Stimulated activated effector memory CD8-positive, alpha-beta T cell treated with anti-CD3 and anti-CD28 coated beads, Interleukin-12 subunit alpha, Interleukin-12 subunit beta, amount 100 ng/mL, for 72 hours (primary cell): ENCODE measurements around the gene SHFL.
A peak's percentile ranks its signal among the peaks of the same experiment; 100 is the strongest.

Experiments used
- ATAC-seq: fragments of 150-1000 bp; cut with Tn5 transposase; 2 replicates; pipeline ENCODE4 v1.10.0; 2021
- DNase-seq, 2 donors: peaks; one replicate each; pipeline ENCODE4 v3.0.0; 2021 to 2022; ENCODE audit warnings: low spot score in 2 of 2
- H3K27ac Mint-ChIP-seq: one replicate; pipeline ENCODE4 v1.8.0; 2022; ENCODE audit warnings: mild to moderate bottlenecking, mixed read lengths
- H3K36me3 Mint-ChIP-seq: one replicate; pipeline ENCODE4 v1.8.0; 2022; ENCODE audit warnings: mild to moderate bottlenecking, mixed read lengths
- H3K4me1 Mint-ChIP-seq: one replicate; pipeline ENCODE4 v1.8.0; 2022; ENCODE audit warnings: mixed read lengths
- H3K4me3 Mint-ChIP-seq: one replicate; pipeline ENCODE4 v1.8.0; 2022; ENCODE audit warnings: mild to moderate bottlenecking, mixed read lengths
- H3K9me3 Mint-ChIP-seq: one replicate; pipeline ENCODE4 v1.8.0; 2022; ENCODE audit warnings: mixed read lengths

Gene SHFL

GRCh38 chr19:10126213-10126639 is 40.1 kb downstream of the SHFL start:
- DNase-seq (no peak), ATAC-seq (no peak)
- no peak overlapping the region for H3K27ac Mint-ChIP-seq
- H3K36me3 Mint-ChIP-seq = peaks cover 72% of the 10 kb centered on the region
- no peaks in the 10 kb centered on the region for H3K4me1 Mint-ChIP-seq
- no peak overlapping the region for H3K4me3 Mint-ChIP-seq
- no peaks in the 10 kb centered on the region for H3K9me3 Mint-ChIP-seq

- Mint-ChIP-seq H3K4me1 (no peaks in the 10 kb centered on the region), H3K36me3 (peaks cover 94% of the 10 kb centered on the region), H3K4me3 (no peak overlapping the region), H3K9me3 (no peaks in the 10 kb centered on the region), H3K27ac (peak overlapping the region; percentile 69)
- ATAC-seq (no peak), DNase-seq (no peak)
Observed at GRCh38 chr19:10132905-10133304, 46.8 kb downstream of the SHFL start.

DNA sequence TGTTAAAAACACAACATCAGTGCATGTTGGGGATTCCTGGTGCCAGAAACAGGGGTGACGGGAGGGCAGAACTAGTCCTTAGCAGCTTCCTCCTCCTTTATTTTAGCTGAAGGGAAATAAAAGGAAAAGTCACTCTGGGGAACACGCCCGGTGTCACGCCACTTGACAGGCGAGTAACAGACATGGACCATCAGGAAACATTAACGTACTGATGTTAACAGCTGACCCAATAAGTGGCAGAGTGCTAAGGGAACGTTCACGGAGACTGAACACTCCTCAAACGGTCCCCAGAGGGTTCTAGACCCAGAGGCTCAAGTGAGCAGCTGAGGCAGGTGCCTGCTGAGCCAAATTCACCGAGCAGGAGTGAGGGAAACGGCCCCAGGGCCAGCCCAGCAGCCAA is 47.5 kb downstream of the SHFL start:
- no peak overlapping the region for H3K4me3 Mint-ChIP-seq
- H3K27ac Mint-ChIP-seq = no peak overlapping the region
- H3K36me3 Mint-ChIP-seq = peaks cover 95% of the 10 kb centered on the region
- ATAC-seq (no peak), DNase-seq (no peak)
- H3K9me3 Mint-ChIP-seq = no peaks in the 10 kb centered on the region
- H3K4me1 Mint-ChIP-seq = no peaks in the 10 kb centered on the region

DNA sequence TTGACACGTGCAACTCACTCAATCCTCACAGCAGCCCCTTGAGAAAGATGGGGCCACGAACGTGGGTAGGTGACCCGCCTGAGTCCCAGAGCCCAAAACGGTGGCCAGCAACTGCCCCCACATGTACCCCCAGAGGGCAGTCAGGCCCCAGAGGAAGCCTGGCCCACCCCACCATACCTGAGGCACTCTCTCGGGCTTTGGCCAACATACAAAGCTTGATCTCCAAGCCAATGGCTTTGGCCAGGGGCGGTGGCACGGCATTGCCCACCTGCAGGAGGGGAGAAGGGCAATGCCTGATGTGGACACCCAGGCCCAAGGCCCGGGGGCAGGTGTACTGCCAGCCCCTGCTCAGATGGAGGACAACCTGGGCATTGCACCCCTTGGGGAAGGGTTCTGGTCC is 47.9 kb downstream of the SHFL start:
- Mint-ChIP-seq H3K36me3 (peaks cover 99% of the 10 kb centered on the region), H3K4me3 (no peak overlapping the region), H3K9me3 (no peaks in the 10 kb centered on the region), H3K4me1 (no peaks in the 10 kb centered on the region), H3K27ac (no peak overlapping the region)
- no peak for DNase-seq
- no peak for ATAC-seq

- Mint-ChIP-seq H3K9me3 (no peaks in the 10 kb centered on the region), H3K4me3 (no peak overlapping the region), H3K4me1 (no peaks in the 10 kb centered on the region), H3K36me3 (peaks cover 100% of the 10 kb centered on the region), H3K27ac (no peak overlapping the region)
- no peak for ATAC-seq
- no peak for DNase-seq
Observed at GRCh38 chr19:10135551-10136334, 49.6 kb downstream of the SHFL start.

GRCh38 chr19:10136936-10137335 is 50.8 kb downstream of the SHFL start:
- H3K27ac Mint-ChIP-seq = peak overlapping the region; percentile 85

DNA sequence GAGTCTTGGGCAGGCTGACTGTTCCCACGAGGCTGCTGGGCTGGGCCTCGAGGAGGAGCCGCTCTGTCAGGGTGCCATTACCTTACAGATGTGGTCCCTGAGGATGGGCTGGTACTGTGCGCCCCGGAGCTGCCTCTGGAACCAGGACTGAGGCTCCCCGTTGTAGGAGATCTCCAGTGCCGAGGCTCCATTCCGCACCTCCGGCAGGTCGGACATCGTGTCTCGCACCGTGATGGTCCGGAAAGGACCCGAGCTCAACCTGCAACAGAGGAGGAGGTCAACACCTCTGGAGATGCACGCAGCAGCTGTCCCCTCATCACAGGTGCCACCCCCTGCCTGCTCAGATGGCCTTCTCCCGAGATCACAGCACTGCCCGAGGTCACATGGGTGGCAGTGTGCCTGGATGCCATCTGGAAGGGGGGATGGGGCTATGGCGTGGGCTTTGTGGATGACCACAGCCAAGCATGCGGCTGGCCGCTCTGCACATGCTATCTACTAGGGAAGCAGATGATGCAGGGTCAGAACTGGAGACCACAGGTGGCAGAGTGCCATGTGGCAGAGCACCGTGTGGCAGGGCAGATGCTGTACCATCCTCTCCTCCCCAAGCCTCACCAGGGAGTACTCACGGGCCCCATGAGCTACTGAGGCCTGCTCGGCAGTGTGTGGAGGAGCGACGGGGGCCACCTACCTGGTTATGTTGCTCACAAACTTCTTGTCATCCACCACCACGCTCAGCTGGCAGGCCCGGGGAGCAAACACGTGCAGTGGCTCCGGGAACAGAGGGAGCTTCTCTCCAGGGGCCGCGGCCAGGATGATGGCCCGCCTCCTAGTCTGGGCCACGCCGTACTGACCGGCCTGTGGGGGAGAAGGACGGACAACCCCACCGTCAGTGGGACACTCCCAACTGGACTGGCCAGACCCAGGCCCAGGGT is 51.9 kb downstream of the SHFL start:
- no peak for ATAC-seq
- no peak overlapping the region for H3K27ac Mint-ChIP-seq
- H3K9me3 Mint-ChIP-seq = no peaks in the 10 kb centered on the region
- DNase-seq = no peak
- H3K4me1 Mint-ChIP-seq = peaks cover 5% of the 10 kb centered on the region
- peaks cover 100% of the 10 kb centered on the region for H3K36me3 Mint-ChIP-seq
- H3K4me3 Mint-ChIP-seq = no peak overlapping the region

More at GRCh38 chr19:10136936-10137335, 50.8 kb downstream of the SHFL start:
- Mint-ChIP-seq H3K4me1 (no peaks in the 10 kb centered on the region), H3K9me3 (no peaks in the 10 kb centered on the region), H3K4me3 (no peak overlapping the region), H3K36me3 (peaks cover 100% of the 10 kb centered on the region)
- ATAC-seq = no peak
- no peak for DNase-seq

- H3K9me3 Mint-ChIP-seq = no peaks in the 10 kb centered on the region
- peak overlapping the region; percentile 58 for H3K27ac Mint-ChIP-seq
- H3K4me1 Mint-ChIP-seq = peaks cover 6% of the 10 kb centered on the region
- ATAC-seq (no peak), DNase-seq (no peak)
- no peak overlapping the region for H3K4me3 Mint-ChIP-seq
- peaks cover 100% of the 10 kb centered on the region for H3K36me3 Mint-ChIP-seq
Observed at GRCh38 chr19:10138879-10139795, 53.0 kb downstream of the SHFL start.

- H3K9me3 Mint-ChIP-seq = no peaks in the 10 kb centered on the region
- peaks cover 6% of the 10 kb centered on the region for H3K4me1 Mint-ChIP-seq
- peak overlapping the region; percentile 58 for H3K27ac Mint-ChIP-seq
- H3K4me3 Mint-ChIP-seq = no peak overlapping the region
- peaks cover 100% of the 10 kb centered on the region for H3K36me3 Mint-ChIP-seq
- DNase-seq (no peak), ATAC-seq (no peak)
Observed at GRCh38 chr19:10139952-10140351, 53.8 kb downstream of the SHFL start.

DNA sequence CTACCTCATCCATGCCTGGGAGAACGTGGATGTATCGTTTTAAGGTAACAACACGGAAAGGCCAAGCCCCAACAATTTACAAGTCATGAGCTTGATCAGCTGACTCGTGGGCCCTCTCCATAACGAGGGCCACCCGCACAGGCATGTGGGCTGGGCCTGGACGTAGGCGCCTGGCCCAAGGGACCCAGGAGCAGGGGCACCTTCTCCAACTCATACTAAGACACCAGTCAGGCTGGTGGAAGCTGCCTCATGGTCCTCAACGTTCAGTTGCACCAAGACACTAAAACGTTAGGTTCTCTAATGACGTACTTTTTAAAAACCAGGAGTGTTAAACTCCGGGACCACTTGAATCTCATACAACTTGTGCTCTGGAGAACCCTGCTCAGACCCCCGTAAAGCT is 55.4 kb downstream of the SHFL start:
- Mint-ChIP-seq H3K36me3 (peaks cover 100% of the 10 kb centered on the region), H3K4me1 (peaks cover 6% of the 10 kb centered on the region), H3K9me3 (no peaks in the 10 kb centered on the region), H3K4me3 (no peak overlapping the region), H3K27ac (peak overlapping the region; percentile 93)
- no peak for ATAC-seq
- no peak for DNase-seq

DNA sequence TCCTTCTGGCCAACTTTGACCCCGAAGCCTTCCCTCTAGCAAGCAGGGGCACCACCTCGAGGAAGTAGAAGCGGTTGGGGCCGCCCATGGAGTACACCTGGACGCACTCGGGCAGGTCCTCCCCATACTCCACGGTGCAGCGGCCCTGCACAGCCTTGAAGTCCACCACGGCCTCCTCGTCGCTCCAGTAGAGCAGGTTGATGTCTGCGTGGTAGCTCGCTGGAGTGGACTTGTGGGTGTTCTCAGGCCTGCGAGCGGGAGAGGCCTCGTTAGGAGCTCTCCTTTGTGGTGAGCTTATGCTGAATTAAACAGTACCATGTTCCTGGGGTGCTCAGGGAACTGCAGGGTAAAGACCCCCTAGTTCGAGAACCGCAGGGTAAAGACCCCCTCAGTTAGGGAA is 55.9 kb downstream of the SHFL start:
- ATAC-seq = no peak
- H3K27ac Mint-ChIP-seq = peak overlapping the region; percentile 93
- H3K36me3 Mint-ChIP-seq = peaks cover 100% of the 10 kb centered on the region
- no peaks in the 10 kb centered on the region for H3K9me3 Mint-ChIP-seq
- DNase-seq = no peak
- H3K4me3 Mint-ChIP-seq = no peak overlapping the region
- peaks cover 6% of the 10 kb centered on the region for H3K4me1 Mint-ChIP-seq
